ENCODE measurements around the gene HSPA6.
"Not testable (repeated sequence)": the region's sequence is repeated elsewhere in the genome, so short reads cannot be mapped to it uniquely, and the experiment has no call there.

The HSPA6 gene

GRCh38 chr1:161571703-161572102 lies 47.4 kb downstream of the HSPA6 start:
- not testable (repeated sequence) for DNase-seq
